ENCODE data around the gene PLAC1.

DNA sequence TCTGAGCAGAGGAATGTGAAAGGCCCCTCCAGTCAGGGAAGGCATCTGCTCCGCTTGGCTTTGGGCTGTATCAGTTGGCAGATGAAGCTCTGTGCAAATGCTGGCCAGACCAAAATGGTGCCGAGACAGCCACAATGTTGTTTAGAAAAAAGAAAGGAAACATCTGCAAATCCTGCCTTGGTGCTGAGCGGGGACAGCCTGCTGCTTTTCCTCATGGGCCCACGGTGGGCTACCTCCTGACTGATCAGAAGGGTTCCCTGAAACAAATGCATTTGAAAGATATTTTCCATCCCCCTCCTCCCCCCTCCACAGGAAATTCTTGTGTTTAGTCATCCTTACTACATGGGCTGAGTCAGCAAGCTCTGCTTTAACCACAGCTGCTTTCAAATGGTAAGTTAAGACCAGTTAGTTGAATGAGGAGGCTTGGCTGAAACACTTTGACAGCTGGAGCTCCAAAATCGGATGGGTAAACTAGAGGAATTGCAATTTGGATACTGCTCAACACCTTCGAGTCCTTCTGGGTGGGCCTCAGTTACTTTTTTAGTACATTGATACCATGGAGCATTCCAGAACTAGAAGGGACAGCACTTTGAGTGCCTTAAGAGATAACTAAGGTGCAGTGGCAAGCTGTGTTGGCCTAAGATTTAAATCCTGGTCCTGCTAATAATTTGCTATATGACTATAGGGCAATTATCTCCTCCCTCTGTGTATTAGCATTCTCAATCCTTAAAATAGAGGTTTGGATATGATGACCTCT, 36.0 kb downstream of the PLAC1 start:
- TF ChIP-seq, protein P1, sequence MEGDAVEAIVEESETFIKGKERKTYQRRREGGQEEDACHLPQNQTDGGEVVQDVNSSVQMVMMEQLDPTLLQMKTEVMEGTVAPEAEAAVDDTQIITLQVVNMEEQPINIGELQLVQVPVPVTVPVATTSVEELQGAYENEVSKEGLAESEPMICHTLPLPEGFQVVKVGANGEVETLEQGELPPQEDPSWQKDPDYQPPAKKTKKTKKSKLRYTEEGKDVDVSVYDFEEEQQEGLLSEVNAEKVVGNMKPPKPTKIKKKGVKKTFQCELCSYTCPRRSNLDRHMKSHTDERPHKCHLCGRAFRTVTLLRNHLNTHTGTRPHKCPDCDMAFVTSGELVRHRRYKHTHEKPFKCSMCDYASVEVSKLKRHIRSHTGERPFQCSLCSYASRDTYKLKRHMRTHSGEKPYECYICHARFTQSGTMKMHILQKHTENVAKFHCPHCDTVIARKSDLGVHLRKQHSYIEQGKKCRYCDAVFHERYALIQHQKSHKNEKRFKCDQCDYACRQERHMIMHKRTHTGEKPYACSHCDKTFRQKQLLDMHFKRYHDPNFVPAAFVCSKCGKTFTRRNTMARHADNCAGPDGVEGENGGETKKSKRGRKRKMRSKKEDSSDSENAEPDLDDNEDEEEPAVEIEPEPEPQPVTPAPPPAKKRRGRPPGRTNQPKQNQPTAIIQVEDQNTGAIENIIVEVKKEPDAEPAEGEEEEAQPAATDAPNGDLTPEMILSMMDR (IDR thresholded peaks at IDR 0.05): no peak
- no peak for TF ChIP-seq POLR2A (IDR thresholded peaks at IDR 0.05)

All from uterus (tissue), 2 donors.